GM18867 (cell line): ENCODE data around the gene CKS2.

Source experiments
- ATAC-seq: cut with Tn5 transposase; IDR thresholded peaks from one replicate; pipeline ENCODE4 v1.9.1; 2021; ENCODE audit warnings: mild to moderate bottlenecking, moderate library complexity; ENCODE audit not compliant: unreplicated experiment

The CKS2 gene

DNA sequence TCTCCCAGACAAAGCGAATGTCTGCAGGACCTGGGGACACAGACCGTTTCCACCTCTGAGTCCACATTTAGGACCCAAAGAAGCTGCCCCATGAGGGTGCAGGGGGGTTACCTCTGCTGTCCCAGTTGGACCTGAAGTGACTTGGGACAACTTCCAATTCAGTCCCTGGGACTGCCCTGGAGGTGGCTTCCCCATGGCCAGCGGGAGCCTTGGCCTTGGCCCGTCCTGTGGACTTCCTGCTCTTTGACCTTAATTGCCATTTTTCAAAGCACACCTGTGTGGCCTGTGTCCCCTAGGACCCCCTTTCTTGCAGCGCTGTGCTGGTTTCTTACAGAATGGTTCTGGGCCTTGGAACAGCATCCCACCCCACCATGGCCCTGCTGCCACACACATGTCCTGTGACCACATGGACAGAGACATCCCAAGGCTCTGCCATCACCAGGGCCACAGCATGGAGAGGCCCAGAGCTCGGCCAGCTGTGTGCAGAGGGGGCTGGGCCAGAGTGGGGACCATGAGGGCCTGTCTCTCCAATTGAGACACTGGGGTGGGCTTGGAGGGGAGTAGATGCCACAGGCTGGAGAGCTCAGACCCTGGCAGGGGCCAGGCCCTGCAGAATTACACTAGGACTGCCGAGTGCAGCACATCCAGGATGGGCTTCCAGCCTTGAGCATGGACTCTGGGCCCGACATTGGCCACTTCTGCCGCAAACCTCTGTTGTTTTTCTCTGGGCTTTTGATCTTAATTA is 53.1 kb downstream of the CKS2 start:
- no peak for ATAC-seq

DNA sequence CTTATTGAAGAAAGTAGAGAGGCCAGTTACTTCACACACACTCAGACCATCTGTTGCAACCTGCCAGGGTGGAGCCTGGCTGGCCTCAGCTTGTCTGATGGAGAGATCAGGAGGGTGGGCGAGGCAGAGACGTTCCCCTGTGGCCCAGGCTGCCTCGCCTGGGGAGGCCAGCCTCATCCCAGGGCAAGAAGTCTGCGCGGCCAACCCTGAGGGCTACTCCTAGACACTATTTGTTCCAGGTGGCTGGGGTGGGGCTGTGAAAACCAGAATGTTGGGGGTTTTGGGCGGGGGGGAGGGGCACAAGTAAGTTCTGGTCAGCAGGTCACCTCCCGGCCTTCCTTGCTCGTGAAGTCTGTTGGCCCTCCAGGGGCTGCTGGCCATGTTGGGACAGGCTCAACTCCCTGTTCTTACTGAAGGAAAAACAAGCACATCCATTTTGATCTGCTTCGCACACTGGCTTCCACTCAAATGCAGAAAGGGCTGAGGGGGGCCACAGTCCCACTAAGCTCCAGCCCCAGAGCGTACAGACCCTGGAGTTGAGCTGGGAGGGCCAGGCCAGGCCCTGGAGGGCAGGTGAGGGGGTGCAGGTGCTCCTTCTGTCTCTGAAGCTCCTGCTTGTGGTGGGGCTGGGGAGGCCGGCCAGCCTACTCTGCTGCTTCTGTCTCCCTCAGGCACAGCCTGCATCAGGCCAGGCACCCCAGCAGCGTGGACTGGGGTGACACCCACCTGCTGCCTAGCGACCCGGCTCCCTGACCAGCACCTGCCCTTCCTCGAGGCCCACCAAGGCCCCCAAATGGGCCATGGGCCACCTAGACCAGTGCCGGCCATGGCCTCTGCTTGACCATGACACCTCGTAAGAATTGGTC is 53.9 kb downstream of the CKS2 start:
- no peak for ATAC-seq

DNA sequence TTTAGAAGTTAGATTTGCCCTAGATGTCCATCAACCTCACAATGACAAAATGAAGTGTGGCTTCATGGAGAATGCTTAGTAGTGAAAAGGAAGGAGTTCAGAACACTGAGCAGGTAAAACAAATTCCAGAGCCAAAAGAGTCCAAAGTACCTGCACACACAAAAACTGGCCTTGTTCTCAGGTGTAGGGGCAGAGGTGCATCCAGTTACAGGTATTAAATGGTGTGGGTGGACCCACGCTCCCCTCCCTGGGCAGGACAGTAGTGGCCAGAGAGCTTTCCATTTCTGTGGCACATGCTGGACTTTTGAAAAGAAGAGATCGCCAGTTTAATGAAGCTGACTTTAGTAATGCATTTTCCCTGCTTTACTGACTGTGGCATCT is 54.5 kb downstream of the CKS2 start:
- no peak for ATAC-seq
